HG03066 (cell line): ENCODE measurements around the gene CEP250.
A peak's percentile ranks its signal among the peaks of the same experiment; 100 is the strongest.
"Not testable (repeated sequence)": the region's sequence is repeated elsewhere in the genome, so short reads cannot be mapped to it uniquely, and the experiment has no call there.

Experiments
- ATAC-seq: cut with Tn5 transposase; IDR thresholded peaks from one replicate; pipeline ENCODE4 v1.9.1; 2021; ENCODE audit warnings: low read depth; ENCODE audit not compliant: unreplicated experiment

The CEP250 gene

DNA sequence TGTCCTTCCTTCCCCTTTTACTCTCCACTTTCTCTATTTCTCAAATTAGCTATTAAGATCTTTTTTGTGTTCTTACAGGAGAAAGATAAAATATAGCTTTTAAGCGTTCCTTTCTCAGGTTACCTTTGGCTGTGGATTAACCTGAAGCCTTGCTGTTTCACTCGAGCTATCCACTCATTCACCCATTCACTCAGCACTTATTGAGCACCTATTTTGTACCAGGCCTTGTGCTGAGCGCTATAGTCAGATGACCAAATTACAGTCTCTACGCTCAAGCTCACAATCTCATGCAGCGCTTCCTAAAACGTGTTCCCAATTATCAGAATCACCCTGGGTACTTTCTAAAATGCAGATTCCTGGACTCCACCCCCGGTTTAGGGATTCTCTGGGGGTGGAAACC lies 1.8 kb upstream of the CEP250 start:
- ATAC-seq, result no peak

DNA sequence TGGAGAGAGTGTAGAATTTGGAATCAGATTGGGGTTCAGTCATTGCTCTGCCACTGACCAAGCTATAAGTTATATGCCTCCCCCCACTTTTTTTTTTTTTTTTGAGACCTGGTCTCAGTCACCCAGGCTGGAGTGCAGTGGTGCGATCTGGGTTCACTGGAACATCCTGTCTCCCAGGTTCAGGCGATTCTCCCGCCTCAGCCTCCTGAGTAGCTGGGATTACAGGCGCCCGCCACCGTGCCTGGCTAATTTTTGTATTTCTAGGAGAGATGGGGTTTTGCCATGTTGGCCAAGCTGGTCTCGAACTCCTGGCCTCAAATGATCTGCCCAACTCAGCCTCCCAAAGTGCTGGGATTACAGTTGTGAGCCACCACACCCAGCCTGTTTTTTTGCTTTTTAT lies 1.3 kb downstream of the CEP250 start:
- not testable (repeated sequence) for ATAC-seq

DNA sequence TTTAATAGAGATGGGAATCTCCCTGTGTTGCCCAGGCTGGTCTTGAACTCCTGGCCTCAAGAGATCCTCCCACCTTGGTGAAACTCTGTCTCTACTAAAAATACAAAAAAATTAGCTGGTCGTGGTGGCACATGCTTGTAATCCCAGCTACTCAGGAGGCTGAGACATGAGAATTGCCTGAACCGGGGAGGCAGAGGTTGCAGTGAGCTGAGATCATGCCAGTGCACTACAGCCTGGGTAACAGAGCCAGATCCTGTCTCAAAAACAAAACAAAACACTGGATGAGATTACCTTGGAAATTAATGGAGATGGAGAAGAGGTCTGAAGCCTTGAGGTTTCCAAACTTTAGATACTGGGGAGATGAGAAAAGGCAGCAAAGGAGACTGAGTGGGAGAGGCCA lies 2.1 kb downstream of the CEP250 start:
- not testable (repeated sequence) for ATAC-seq

DNA sequence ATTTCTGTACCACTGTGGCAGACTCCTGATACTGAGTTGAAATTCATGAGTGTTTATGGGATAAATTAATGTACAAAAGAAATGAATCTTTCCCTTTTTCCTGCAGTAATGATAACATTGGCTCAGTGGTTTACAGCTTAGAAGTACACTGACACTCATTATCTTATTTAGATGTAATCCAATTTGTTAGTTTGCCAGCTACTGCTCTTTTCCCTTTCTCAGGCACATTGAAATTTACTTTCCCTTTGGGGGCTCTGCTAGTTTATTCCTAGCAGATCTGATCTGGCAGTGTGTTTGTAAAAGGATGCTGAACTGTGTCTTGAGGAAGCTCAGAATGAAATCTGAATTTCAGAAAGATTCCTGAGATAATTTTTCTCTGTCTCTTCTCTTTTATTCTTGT lies 3.0 kb downstream of the CEP250 start:
- ATAC-seq, result no peak

DNA sequence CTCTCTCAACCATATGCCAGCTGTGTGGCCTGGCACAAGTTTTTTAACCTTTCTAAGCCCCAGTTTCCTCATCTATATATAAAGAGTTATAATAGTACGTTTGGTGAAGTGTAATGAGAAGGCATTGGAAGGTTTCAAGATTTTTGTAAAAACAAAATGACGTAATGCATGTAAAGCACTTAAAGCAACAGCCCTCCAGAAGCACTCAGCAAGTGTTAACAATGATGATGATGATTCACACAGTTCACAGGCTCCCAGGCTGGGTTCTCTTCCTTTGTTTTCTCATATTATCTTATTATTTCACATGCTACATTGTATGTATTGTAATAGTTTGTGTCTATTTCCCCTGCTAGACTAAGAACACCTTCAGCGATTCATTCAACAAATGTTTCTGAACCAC lies 6.2 kb downstream of the CEP250 start:
- no peak for ATAC-seq

DNA sequence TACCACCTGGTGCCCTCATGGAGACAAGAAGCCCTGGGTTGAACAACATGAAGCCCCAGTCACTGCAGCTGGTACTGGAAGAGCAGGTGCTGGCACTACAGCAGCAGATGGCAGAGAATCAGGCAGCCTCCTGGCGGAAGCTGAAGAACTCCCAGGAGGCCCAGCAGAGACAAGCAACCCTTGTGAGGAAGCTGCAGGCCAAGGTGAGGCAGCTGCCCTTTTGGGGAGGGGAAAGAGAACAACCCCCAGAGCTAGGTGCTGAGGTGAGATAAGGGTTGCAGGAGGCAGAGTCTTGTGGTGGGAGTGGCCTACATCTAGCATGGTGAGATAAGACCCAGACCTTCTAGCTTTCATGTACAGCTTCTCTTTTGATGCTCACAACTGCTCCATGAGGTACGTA lies 7.0 kb downstream of the CEP250 start:
- ATAC-seq, result no peak

DNA sequence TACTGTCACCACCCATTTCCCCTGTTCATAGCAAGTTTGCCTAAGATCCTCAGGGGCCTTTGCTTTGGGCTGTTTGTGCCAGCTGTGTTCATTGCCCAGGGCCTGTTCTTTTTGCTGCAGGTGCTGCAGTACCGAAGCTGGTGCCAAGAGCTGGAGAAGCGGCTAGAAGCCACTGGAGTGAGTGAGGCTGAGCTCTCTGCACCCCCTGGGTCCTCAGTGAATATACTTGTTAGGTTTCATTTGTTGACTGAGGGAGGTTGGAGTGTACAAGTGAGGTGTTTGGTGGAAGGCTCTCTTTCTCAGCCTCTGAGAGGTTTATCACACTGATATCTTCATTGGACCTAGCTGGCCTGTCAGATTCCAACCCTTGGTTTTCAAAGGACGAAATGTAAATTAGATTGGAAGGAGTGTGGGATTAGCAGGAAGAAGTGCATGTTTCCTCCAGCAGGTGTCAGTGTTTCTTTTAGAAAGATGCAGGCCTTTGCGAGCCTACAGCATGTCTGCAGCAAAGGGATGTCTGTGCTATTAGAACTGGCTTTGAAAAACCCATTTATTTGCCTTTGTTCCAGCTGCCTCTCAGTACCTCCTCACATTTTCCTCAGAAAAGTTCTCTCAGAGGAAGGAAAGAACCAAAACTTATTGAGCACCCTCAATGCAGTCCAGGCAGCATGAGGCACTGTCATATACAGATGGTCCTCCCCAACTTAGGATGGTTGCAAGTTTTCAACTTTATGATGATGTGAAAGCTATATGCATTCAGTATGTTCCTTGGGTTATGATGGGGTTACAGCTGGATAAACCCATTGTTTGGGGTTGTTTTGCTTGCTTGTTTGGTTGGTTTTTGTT lies 8.3 kb downstream of the CEP250 start:
- ATAC-seq, result no peak

DNA sequence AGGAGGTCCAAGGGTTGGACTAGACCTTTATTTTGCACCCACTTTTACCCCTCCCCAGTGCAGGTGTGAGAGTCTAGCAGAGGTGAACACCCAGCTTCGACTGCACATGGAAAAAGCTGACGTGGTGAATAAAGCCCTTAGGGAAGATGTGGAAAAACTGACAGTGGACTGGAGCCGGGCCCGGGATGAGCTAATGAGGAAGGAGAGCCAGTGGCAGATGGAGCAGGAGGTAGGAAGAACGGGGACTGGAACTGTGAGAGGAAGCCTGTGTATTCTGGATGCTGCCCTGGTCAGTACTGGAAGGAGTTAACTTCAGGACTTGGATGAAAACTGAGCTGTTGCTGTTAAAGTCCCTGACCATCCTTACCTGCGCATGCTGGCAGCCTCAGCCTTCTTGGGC lies 10.6 kb downstream of the CEP250 start:
- ATAC-seq, result no peak

DNA sequence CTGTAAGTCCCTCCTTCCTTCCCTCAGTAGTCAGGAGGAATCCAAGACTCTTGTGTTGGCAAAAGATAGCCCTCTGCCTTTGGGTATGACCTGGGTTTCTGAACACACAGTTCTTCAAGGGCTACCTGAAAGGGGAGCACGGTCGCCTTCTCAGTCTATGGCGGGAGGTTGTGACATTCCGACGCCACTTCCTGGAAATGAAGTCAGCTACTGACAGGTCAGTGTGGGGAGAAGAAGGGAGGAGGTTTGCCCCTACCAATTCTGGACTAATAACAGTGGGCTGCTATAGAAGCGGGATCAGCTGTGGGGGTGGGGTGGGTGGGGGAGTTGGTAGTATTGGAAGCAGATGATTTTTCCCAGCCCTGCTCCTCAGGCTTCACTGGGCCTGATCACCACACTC lies 11.5 kb downstream of the CEP250 start:
- no peak for ATAC-seq

DNA sequence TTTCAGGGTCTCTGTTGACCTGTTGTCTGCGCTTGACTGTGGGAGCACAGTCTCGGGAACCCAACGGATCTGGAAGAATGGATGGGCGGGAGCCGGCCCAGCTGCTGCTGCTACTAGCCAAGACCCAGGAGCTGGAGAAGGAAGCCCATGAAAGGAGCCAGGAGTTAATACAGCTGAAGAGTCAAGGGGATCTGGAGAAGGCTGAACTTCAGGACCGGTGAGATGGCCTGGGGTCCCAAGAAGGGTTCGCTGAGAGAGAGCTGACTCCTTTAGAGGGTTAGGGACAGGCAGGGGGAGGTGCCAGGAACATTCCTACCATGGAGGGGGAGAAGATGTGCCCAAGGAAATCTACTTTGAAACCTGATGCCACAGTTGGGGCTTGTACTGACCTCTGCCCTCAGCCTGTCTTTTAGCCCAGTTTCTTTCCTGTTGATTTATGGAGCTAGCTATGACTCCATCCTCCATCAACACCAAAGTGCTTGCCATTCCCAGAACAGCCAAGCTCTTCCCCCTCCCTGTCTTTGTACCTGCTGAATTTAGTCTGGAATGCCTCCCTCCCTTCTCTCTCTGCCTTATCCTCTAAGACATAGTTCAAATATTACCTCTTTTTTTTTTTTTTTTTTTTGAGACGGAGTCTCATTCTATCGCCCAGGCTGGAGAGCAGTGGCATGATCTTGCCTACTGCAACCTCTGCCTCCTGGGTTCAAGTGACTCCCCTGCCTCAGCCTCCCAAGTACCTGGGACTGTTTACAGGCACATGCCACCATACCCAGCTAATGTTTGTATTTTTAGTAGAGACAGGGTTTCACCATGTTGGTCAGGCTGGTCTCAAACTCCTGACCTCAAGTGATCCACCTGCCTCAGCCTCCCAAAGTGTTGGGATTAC lies 12.2 kb downstream of the CEP250 start:
- ATAC-seq, result no peak

DNA sequence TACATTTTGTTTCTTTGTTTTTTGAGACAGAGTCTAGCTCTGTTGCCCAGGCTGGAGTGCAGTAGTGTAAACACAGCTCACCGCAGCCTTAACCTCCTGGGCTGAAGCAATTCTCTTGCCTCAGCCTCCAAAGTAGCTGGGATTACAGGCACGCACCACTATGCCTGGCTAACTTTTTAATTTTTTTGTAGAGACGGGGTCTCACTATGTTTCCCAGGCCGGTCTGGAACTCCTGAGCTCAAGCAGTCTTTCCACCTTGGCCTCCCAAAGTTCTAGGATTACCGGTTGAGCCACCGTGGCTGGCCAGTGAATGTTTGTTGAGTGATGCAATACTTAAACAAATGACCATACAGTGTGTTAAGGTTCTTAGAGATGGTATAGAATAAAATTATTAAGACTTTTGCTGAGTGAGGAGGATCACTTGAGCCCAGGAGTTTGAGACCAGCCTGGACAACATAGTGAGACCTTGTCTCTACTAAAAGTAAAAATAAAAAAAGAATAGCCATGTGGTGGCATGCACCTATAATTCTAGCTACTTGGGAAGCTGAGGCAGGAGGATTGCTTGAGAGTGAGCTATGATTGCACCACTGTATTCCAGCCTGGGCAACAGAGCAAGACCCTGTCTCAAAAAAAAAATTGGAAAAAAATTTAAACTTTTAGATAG lies 13.4 kb downstream of the CEP250 start:
- no peak for ATAC-seq

DNA sequence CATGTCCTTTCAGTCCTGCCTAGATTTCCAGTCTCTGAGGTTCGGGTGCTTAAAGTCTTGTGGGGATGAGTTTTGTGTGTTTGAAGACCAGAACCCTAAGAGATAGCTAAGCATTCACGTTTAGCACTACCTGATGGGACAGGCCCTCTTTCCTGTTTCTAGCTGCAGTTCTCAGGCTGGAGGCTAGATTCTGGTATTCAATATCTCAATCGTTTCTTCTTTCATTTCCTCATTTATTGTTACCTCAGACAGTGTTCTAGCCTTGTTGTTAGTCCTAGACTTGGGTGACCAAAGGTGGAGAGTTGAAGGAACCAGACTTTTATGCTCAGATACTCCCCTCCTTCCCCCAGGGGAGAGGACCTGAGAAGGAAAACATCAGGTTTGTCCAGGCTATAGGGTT lies 16.8 kb downstream of the CEP250 start:
- no peak for ATAC-seq

DNA sequence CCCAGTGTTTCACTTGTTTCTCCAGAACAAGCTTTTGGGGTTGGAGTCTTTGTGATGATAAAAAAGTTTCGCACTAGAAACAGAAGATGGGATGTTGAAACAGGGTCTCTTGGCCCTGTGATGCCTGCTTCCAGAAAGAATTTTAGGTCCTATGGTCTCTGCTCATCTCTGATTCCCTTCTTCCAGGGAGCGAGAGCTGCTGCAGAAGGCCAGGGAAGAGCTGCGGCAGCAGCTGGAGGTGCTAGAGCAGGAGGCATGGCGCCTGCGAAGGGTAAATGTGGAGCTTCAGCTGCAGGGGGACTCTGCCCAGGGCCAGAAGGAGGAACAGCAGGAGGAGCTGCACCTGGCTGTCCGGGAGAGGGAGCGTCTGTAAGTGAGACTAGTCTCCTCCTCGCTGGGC lies 18.3 kb downstream of the CEP250 start:
- ATAC-seq, result no peak

DNA sequence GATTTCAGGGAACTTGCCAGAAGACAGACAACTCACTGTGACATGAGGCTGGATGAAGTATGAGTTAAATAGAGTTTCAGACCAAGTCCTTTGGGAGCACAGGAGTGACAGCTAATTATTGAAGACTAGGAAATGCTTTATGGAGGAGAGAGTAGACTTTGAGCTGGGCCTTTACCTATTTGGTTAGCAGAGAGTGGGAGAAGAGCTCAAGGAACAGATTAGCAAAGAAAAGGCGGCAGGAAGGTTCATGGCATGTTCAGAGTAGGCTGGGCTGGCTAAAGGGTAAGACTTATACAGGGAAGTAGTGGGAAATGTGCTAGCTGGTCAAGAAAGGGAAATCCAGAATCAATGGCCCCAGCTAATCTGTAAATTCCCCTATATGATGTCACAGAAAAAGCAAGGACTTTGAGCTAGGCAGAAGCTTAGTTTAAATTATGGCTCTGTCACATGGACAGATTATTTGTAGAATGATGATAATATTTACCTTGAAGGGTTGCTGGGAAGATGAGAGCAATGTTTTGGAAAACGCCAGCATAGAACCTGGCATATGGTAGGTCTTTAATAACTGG lies 19.0 kb downstream of the CEP250 start:
- no peak for ATAC-seq

DNA sequence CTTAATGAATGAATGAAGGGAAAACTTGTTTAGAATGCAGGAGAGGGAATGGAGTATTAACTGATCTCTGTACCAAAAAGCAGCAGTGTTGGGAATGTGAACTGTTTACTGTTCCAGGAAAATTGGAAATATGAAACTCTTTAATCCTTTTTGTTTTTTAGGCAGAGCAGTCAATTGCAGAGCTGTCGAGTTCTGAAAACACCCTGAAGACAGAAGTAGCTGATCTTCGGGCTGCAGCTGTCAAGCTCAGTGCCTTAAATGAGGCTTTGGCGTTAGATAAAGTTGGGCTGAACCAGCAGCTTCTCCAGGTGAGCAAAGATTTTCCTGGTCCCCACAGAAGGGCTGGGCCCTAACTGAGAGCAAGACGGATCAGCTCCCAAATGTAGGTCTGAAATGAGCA lies 20.9 kb downstream of the CEP250 start:
- no peak for ATAC-seq

DNA sequence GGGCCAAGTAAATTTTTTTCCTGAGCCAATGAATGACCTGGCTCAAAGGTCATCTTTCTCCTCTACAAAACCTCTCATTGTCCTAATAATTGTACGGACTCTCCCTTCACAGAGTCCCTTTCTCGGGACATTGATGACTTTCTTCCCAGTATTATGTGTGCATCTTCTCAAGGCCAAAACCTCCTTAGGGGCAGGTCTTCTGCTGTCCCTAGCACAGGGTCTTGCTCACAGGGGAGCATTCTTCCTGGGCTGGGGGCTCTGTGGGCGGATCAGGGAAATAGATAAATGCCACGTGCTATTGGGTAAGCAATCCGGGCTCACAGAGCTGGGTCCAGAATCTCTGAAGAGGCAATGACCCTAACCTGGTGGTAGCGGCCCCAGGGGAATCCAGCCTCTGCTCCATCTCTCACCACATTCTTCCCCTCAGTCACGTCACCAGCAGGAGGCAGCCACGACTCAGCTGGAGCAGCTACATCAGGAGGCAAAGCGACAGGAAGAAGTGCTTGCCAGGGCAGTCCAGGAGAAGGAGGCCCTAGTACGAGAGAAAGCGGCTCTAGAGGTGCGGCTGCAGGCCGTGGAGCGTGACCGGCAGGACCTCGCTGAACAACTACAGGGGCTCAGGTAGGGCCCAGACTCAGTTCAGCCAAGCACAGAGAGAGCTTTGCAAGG lies 23.5 kb downstream of the CEP250 start:
- no peak for ATAC-seq

DNA sequence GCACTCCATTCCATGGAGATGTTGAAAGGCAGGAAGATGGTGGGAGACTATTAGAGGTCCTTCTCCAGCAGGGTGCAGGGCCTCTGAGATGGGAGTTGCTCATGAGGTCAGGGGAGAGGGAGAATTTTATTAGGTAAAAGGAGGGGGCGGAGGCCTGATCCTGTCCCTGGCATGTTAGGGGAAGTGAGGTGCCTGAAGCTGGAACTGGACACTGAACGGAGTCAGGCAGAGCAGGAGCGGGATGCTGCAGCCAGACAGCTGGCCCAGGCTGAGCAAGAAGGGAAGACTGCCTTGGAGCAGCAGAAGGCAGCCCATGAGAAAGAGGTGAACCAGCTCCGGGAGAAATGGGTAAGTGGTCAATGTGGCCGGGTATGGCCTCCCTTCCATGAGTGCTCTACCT lies 24.4 kb downstream of the CEP250 start:
- no peak for ATAC-seq

DNA sequence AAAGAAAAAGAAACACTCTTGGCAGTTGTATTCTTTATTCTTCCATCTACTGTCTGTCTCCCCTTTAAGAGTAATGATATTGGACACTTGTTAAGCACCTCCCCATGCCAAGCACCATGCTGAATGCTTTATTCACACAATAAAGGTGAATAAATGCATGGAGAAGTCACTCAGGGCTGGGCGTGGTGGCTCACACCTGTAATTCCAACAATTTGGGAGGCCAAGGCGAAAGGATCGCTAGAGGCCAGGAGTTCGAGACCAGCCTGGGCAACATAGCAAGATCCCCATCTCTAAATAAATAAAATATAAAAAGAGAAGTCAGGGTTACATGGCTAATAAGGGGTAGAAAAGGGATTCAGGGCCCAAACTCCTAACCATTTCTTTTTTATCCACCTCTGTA lies 32.1 kb downstream of the CEP250 start:
- no peak for ATAC-seq

DNA sequence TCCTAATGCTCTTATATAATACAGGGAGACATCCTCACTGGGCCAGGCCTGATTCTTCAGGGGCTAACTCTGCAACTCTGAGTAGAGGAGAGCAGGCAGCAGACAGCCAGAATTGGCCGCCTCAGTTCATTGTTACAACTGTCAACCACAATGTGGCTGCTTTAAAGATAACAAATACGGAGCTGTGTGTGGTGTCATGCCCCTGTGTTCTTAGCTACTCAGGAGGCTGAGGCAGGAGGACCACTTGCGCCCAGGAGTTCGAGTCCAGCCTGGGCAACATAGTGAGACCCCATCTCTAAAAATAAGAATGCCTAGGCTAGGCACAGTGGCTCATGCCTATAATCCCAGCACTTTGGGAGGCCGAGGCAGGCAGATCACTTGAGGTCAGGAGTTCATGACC lies 34.3 kb downstream of the CEP250 start:
- ATAC-seq, result no peak

DNA sequence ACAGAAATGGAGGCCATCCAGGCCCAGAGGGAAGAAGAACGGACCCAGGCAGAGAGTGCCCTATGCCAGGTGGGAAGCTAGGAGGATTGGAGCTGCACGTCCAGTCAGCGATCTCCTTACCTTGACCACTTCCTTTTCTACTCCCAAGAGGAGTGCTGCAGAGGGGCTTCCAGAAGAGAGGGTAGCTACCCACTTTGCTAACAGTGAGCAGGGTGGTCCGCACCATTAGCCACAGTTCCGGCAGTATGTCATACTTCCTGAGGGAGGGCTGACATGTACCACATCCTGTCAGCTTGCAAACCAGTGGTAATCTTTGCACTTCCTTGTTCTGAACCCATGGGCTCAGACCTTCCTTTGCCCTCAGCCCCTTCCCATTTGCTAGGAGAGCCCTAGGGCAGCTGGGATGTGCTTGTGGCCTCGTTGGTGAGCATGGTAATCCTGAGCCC lies 35.4 kb downstream of the CEP250 start:
- peak; percentile 99 for ATAC-seq
